Suprapubic skin (tissue), 4 donors: Measurements from ENCODE around the gene LMBRD1.

ENCODE experiments used
- CTCF ChIP-seq, 2 donors: fragments of 200-600 bp in 1 of 2; fragments of 450-650 bp in 1 of 2; sonication (generic) in 1 of 2; IDR thresholded peaks; one replicate each; pipeline ENCODE4 v1.5.1; 2016 to 2019; ENCODE audit warnings: antibody characterized with exemption in 2 of 2, mild to moderate bottlenecking in 1 of 2, moderate library complexity in 1 of 2
- EP300 ChIP-seq: sonication (generic); formaldehyde crosslinking; IDR thresholded peaks from one replicate; pipeline ENCODE4 v1.6.1; 2017; ENCODE audit warnings: antibody characterized with exemption
- POLR2A ChIP-seq, 2 donors: fragments of 450-650 bp; IDR thresholded peaks; one replicate each; pipeline ENCODE4 v1.6.1; 2017; ENCODE audit warnings: antibody characterized with exemption in 2 of 2, mild to moderate bottlenecking in 2 of 2, moderate library complexity in 2 of 2
- POLR2AphosphoS5 ChIP-seq, 3 donors: sonication (generic); formaldehyde crosslinking; IDR thresholded peaks; one replicate each; pipeline ENCODE4 v1.6.1; 2017; ENCODE audit warnings: antibody characterized with exemption in 3 of 3

GRCh38 chr6:69664551-69664950 is 132.3 kb downstream of the LMBRD1 start:
- no peak for TF ChIP-seq POLR2A (IDR thresholded peaks at IDR 0.05)
- TF ChIP-seq CTCF (IDR thresholded peaks at IDR 0.05) = no peak
- TF ChIP-seq POLR2AphosphoS5 (IDR thresholded peaks at IDR 0.05) = no peak
- no peak for TF ChIP-seq EP300
